Left lobe of liver (tissue), 2 donors: ENCODE data around the gene PDK2. TPM values are rescaled to one million over a fixed set of nuclear protein-coding genes. Genes with fewer than 3 reads are reported as not detected.

Experiments
- ATAC-seq: fragments of 200-7000 bp; cut with Tn5 transposase; one replicate; pipeline ENCODE4 v1.9.1; 2020; ENCODE audit warnings: mild to moderate bottlenecking, moderate library complexity
- DNase-seq: peaks from one replicate; pipeline ENCODE4 v3.0.0-alpha.2; 2020; ENCODE audit warnings: low spot score
- total RNA-seq: library from RNA; stranded (reverse); gene quantifications from one replicate; pipeline ENCODE4 v1.2.1, GENCODE V29; 2021
- donor health status: DM: no; HTN: no; CAD: no; lungs with moderate emphysema.
- donor health status: DM: no; HTN: yes; CAD: no.

PDK2 gene
- total RNA-seq, 1 donor from 2014 or later, result 52.0 TPM

GRCh38 chr17:50147841-50148225 is 52.7 kb downstream of the PDK2 start:
- DNase-seq (peak; percentile 87), ATAC-seq (peak; percentile 51)

- ATAC-seq, result peak; percentile 13
- peak; percentile 79 for DNase-seq
Observed at GRCh38 chr17:50148226-50149090, 53.3 kb downstream of the PDK2 start.

DNA sequence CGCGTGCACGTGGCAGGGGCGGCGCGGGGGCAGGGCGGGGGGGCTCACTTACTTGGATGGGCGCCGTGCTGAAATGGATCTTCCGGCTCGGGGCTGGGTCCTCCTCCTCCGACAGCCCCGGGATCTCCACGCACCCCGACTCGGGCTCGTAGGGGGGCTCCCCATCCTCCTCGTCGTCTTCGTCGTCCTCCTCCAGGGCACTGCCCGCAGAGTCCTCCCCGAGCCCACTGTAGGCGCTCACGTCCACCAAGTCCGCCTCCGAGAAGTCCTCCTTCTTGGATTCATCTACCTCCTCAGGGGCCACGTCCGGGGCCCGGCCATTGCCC is 53.9 kb downstream of the PDK2 start:
- ATAC-seq, result no peak

DNA sequence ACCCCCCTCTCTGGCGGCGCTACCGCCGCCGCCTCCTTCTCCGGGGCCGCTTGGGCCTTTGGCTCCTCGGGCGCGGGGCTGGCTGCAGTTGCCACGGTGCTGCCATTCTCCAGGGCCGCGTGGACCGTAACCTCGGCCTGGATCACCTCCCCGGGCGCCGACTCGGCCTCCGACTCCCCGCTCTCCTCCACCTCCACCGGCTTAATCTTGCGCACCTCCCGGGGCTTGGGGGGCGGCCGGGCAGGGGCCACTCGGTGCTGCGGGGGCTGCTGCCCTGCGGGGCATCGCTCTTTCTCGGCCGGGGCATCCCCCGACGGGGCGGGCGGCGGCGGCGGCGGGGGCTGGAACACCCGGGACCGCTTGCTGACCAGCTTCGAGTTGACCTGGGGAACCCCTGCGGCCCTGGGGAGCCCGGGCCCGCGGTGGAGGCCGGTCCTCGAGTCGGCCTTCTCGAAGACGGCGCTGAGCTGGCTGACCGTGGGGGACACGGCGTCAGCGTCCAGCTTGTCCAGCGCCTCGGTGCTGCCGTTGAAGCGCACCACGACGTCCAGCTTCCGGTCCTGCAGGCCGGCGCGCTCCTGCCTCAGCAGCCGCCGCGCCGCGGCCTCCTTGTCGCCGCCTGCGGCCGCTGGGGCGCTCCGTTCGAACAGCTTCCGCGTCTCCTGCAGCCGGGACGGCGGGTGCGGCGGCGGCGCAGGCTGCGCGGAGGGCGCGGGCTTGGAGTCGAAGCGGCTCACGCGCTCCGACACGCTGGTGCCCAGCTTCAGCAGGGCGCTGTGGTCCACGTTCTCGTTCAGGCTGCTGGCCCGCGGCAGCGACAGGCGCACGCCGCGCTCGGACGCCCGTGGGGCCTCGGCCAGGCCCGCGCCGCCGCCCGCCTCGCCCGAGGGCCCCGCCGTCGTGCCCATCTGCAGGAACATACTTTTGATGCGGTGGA is 54.5 kb downstream of the PDK2 start:
- ATAC-seq (peak; percentile 15), DNase-seq (peak; percentile 73)

More for the DNA sequence above, 53.9 kb downstream of the PDK2 start:
- DNase-seq, result no peak

- no peak for DNase-seq
- ATAC-seq, result no peak
Observed at GRCh38 chr17:50150354-50151040, 55.3 kb downstream of the PDK2 start, which contains the start of gene PPP1R9B. Gene PPP1R9B (minus strand): TSS chr17:50150677. CDS start chr17:50150513, 164 bp downstream.

DNA sequence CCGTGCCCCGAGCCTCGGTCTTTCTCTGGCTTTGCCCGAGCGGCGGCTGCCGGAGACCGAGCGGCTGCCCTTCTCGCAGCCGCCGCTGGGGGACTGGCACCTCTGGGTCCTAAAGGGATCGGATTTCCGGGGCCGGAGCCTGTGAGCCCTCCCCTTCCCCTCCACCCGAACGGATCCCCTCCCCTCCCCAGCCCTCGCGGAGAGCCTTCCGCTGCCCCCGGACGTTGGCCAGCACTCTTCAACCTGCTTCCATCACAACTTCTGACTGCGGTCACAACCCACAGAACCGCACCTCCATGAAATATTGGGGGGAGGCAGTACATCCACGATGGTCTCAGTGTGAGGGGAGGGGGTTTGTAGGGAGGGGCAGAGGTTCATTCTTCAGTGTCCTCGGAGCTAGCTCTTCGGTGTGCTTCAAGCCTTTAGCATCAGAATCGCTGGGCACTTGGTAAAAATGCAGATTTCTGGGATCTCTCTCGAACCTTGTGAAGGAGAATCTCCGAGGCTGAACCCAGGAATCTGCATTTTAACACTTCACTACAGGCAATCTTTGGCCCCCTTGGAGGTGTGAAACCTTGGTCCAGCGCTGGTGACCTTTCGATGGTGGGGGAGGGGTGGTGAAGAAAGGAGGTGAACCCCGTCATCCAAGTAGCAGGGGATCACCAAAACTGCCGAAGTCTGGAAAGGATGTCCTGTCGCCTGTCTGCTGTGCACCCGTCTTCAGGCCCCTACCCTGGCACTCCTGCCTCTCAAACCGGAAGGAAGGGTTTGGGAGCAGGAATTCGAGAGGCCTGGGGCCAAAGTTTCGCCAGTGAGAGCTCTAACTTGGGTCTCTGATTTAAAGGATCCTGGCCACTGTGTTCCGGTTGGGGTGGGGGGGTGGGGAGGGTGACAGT is 56.1 kb downstream of the PDK2 start:
- DNase-seq (peak; percentile 89), ATAC-seq (peak; percentile 61)

DNA sequence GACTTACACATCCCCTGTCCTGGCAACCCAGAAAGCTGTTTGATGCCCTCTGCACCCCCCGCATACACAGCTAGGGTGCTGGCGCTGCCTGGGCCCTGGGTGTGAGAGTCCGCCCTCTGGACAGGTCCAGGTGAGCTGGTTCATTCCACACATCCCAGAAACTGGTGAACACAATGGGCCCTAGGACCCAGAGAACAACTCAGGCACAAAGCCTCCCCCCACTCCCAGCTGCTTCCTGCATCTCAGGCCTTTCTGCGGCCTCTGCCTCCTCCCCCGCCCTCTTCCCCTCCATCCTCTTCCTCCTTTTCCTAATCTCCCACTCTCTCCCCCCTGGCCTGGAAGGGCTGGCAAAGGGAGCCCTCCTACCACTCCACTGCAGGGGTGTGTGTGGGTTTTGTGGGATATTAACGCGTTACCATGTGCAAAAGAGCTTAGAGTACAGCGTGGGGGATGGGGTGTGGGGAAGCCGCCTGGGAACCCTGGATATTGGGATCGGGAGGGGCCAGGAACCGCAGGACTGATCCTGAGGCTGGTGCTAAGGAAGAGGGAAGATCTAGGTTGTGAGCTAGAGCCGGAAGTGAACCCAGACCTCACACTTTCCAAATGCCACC is 56.9 kb downstream of the PDK2 start:
- DNase-seq (peak; percentile 81), ATAC-seq (peak; percentile 47)

- no peak for ATAC-seq
- DNase-seq, result no peak
Observed at GRCh38 chr17:50152736-50153135, 57.6 kb downstream of the PDK2 start.

DNA sequence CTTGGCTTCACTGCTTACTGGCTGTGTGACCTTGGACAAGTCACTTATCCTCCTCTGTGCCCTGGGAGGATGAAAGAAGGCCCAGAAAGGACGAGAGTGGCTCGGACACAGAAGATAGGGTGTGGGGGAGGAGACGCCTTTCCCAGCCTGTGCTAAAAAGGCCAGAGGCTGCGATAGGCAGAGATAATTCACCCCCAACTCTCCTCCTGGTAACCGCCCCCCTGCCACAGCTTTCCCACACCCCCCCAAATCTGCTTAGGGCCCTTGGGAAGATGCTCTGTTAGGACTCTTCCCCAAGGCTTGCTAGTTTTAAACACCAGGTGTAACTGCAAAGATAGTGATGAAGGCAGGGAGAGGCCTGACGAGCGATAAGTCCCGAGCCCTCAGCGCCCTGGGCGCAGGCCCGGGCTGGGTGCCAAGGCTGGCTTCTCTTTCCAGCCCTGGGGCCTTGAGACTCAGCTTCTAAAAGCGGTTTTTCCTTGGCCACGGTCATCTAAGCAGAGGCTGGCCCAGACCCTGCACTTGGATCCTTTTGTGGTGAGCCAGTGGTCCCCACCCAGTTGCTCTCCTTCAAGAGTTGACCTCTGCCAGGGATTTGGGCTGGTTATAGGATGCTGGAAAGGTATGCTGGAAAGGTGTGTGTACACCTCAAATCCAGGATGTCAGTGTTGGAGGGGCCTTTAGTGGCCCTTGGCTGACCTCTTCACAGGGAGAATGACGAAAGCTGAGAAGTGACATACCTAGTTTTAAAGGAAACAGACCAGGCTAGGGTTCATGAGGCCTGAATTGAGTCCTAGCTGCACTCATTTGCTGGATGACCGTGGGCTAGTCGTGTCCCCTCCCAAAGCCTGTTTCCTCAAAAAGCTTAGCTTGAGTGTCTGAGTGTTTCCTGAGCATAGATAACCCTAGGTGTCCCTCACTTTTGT is 58.8 kb downstream of the PDK2 start:
- DNase-seq (no peak), ATAC-seq (no peak)

DNA sequence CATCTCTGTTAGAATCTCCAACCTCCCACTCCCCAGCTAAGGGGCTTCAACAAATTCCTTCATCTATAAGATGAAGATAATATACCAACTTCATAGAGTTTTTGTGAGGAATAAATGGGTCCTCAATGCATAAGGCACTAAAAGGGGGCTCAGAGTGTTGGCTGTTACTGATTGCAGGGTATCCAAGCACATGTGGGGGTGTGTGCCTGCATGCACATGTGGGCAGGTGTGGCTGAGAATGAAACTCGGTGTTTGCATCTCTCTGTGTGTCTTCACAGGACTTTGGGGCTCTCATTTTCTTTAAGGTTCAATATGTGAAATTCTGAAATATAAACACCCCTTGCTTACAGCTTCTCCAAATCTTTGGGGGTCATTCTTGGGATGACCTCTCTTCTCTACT is 59.5 kb downstream of the PDK2 start:
- ATAC-seq (no peak), DNase-seq (no peak)

- DNase-seq (no peak), ATAC-seq (no peak)
Observed at GRCh38 chr17:50155115-50155819, 60.1 kb downstream of the PDK2 start.

- ATAC-seq (no peak), DNase-seq (no peak)
Observed at GRCh38 chr17:50157891-50158290, 62.7 kb downstream of the PDK2 start.

- peak; percentile 91 for DNase-seq
- ATAC-seq, result peak; percentile 99
Observed at GRCh38 chr17:50161023-50161910, 66.1 kb downstream of the PDK2 start.
